IMR-90 (cell line): Measurements from ENCODE around the gene NUP54. TPM values are rescaled to one million over a fixed set of nuclear protein-coding genes. Genes with fewer than 3 reads are reported as not detected.

Source experiments
- ATAC-seq: fragments of 200-7000 bp; cut with Tn5 transposase; 2 replicates; pipeline ENCODE4 v1.9.1; 2020; ENCODE audit warnings: low read depth, mild to moderate bottlenecking, moderate library complexity
- BruUV-seq: library from RNA; stranded (reverse); fragments of 400-500 nt; replicated peaks from 2 replicates; lab custom pipeline; 2021; lab: Mats Ljungman, UMichigan
- CTCF ChIA-PET: fragments of 300-600 bp; formaldehyde crosslinking; extraction: SDS; loops from one replicate; lab custom pipeline; 2021; ENCODE audit warnings: antibody characterized with exemption; lab: Yijun Ruan, JAX
- POLR2A ChIA-PET: fragments of 300-600 bp; sonication (Branson Sonifier 250); formaldehyde crosslinking; loops from one replicate; lab custom pipeline; 2022; ENCODE audit warnings: antibody characterized with exemption; ENCODE audit not compliant: unreplicated experiment; lab: Charles Lee
- DNase-seq: peaks from one replicate; pipeline ENCODE4 v3.0.0; 2013
- H2AFZ ChIP-seq: replicated peaks from 2 replicates; pipeline ENCODE3; 2013; ENCODE audit warnings: low read length, mild to moderate bottlenecking; ENCODE audit not compliant: poor library complexity
- H2AK5ac ChIP-seq: 2 replicates; pipeline ENCODE4 v1.6.1; 2013; ENCODE audit warnings: low read depth, low read length, inconsistent platforms
- H2AK9ac ChIP-seq: replicated peaks from 2 replicates; pipeline ENCODE3; 2013; ENCODE audit warnings: mild to moderate bottlenecking, low read depth, low read length, moderate library complexity; ENCODE audit not compliant: poor library complexity
- H2BK120ac ChIP-seq: 2 replicates; pipeline ENCODE4 v1.6.1; 2013; ENCODE audit warnings: low read depth, low read length, inconsistent platforms
- H2BK15ac ChIP-seq: 3 replicates; pipeline ENCODE4 v1.6.1; 2013; ENCODE audit warnings: low read depth, low read length, inconsistent platforms
- H2BK20ac ChIP-seq: 2 replicates; pipeline ENCODE4 v1.6.1; 2013; ENCODE audit warnings: low read depth, mild to moderate bottlenecking, inconsistent platforms, low read length, moderate library complexity
- H2BK5ac ChIP-seq: 2 replicates; pipeline ENCODE4 v1.6.1; 2013; ENCODE audit warnings: mild to moderate bottlenecking, low read depth, low read length, inconsistent platforms; ENCODE audit not compliant: poor library complexity, severe bottlenecking
- H3K14ac ChIP-seq: replicated peaks from 2 replicates; pipeline ENCODE4 v1.6.1; 2013; ENCODE audit warnings: low read depth, low read length, inconsistent platforms
- H3K18ac ChIP-seq: 2 replicates; pipeline ENCODE4 v1.6.1; 2013; ENCODE audit warnings: low read depth, low read length, control low read depth
- H3K23ac ChIP-seq: 2 replicates; pipeline ENCODE4 v1.6.1; 2013; ENCODE audit warnings: low read depth, low read length, inconsistent platforms
- H3K27ac ChIP-seq: 2 replicates; pipeline ENCODE4 v1.5.1; 2013; ENCODE audit warnings: mild to moderate bottlenecking, control low read depth, low read length; ENCODE audit not compliant: insufficient read depth
- H3K27me3 ChIP-seq: 2 replicates; pipeline ENCODE4 v1.6.1; 2013; ENCODE audit warnings: low read length; ENCODE audit not compliant: control insufficient read depth, insufficient read depth
- H3K36me3 ChIP-seq: 2 replicates; pipeline ENCODE4 v1.6.1; 2013; ENCODE audit warnings: low read length, mixed read lengths; ENCODE audit not compliant: control insufficient read depth, insufficient read depth
- H3K4ac ChIP-seq: 2 replicates; pipeline ENCODE4 v1.6.1; 2013; ENCODE audit warnings: low read depth, low read length, inconsistent platforms
- H3K4me1 ChIP-seq: 2 replicates; pipeline ENCODE4 v1.6.1; 2013; ENCODE audit warnings: low read length, mixed read lengths; ENCODE audit not compliant: control insufficient read depth, insufficient read depth
- H3K4me2 ChIP-seq: 2 replicates; pipeline ENCODE4 v1.6.1; 2013; ENCODE audit warnings: low read depth, mild to moderate bottlenecking, control low read depth, low read length, moderate library complexity
- H3K4me3 ChIP-seq: 2 replicates; pipeline ENCODE4 v1.5.1; 2013; ENCODE audit warnings: low read depth, mild to moderate bottlenecking, control low read depth, low read length, moderate library complexity; ENCODE audit not compliant: insufficient read depth
- H3K56ac ChIP-seq: 2 replicates; pipeline ENCODE4 v1.6.1; 2013; ENCODE audit warnings: low read length, inconsistent platforms; ENCODE audit not compliant: insufficient read depth; ENCODE audit errors: extremely low read depth
- H3K79me1 ChIP-seq, 2 experiments: 2 replicates each; pipeline ENCODE4 v1.6.1; 2013; ENCODE audit warnings: low read length in 2 of 2, inconsistent platforms in 1 of 2, low read depth in 1 of 2
- H3K9ac ChIP-seq: 2 replicates; pipeline ENCODE4 v1.6.1; 2013; ENCODE audit warnings: low read depth, low read length, control low read depth
- H3K9me1 ChIP-seq: 2 replicates; pipeline ENCODE4 v1.6.1; 2013; ENCODE audit warnings: low read length, inconsistent platforms; ENCODE audit not compliant: insufficient read depth
- H3K9me3 ChIP-seq: 2 replicates; pipeline ENCODE4 v1.6.1; 2013; ENCODE audit warnings: low read length; ENCODE audit not compliant: control insufficient read depth, insufficient read depth
- H4K20me1 ChIP-seq: 2 replicates; pipeline ENCODE4 v1.6.1; 2013; ENCODE audit warnings: low read length, inconsistent platforms; ENCODE audit not compliant: insufficient read depth
- H4K5ac ChIP-seq: 2 replicates; pipeline ENCODE4 v1.6.1; 2013; ENCODE audit warnings: mild to moderate bottlenecking, low read depth, low read length, control low read depth
- H4K8ac ChIP-seq, 2 experiments: 2 replicates each; pipeline ENCODE4 v1.6.1; 2013; ENCODE audit warnings: low read depth in 2 of 2, low read length in 2 of 2, control low read depth in 1 of 2, inconsistent platforms in 1 of 2
- H4K91ac ChIP-seq: 2 replicates; pipeline ENCODE4 v1.6.1; 2013; ENCODE audit warnings: low read depth, low read length, inconsistent platforms; ENCODE audit not compliant: insufficient read depth
- CHD1 ChIP-seq: IDR thresholded peaks from 2 replicates; pipeline ENCODE4 v1.6.1; 2012; ENCODE audit warnings: low read depth, low read length, improper control_type of control experiment
- MAZ ChIP-seq: IDR thresholded peaks from 2 replicates; pipeline ENCODE4 v1.6.1; 2012; ENCODE audit warnings: low read depth, mild to moderate bottlenecking, low read length, improper control_type of control experiment, moderate library complexity, borderline replicate concordance
- RAD21 ChIP-seq: IDR thresholded peaks from 2 replicates; pipeline ENCODE4 v1.6.1; 2012; ENCODE audit warnings: low read length, improper control_type of control experiment
- SMC3 ChIP-seq: fragments of 150-350 bp; IDR thresholded peaks from 2 replicates; pipeline ENCODE4 v1.6.1; 2016; ENCODE audit warnings: low read depth, mild to moderate bottlenecking, antibody characterized with exemption, low read length, moderate library complexity
- WGBS, 2 experiments: methylation state at CpG; one replicate each; pipeline versions ENCODE4 v1.1.5 to v1.1.7; 2013; ENCODE audit warnings: missing lambda C conversion rate in 2 of 2; ENCODE audit not compliant: insufficient read length in 1 of 2; ENCODE audit errors: extremely low coverage in 2 of 2; 5-methylcytosine and 5-hydroxymethylcytosine counted together
- dilution Hi-C: fragments of 300-500 bp; cut with HindIII; formaldehyde crosslinking; loops from one replicate; pipeline ENCODE4 v1.14.3; 2018; ENCODE audit warnings: low sequenced_read_pairs; ENCODE audit not compliant: unreplicated experiment
- in situ Hi-C: fragments of 300-500 bp; cut with MboI; formaldehyde crosslinking; loops from 3 replicates; pipeline ENCODE4 v1.14.3; 2019; ENCODE audit warnings: low sequenced_read_pairs, inconsistent platforms, mixed read lengths
- intact Hi-C: fragments of 100-400 bp; cut with micrococcal nuclease; formaldehyde crosslinking; loops from 2 replicates; pipeline ENCODE4 v1.10.0; 2022
- polyA plus RNA-seq, 3 experiments: library from polyadenylated mRNA; depleted of rRNA; stranded (reverse); fragments of >200 nt; gene quantifications; 2 replicates each; pipeline ENCODE4 v1.2.3, GENCODE V29; 2012; ENCODE audit warnings: low replicate concordance in 1 of 3
- total RNA-seq: library from RNA; depleted of rRNA; stranded (reverse); fragments of >200 nt; gene quantifications from 2 replicates; pipeline ENCODE4 v1.2.3, GENCODE V29; 2012

The NUP54 gene
- total and polyA plus RNA-seq, 2 of the 4 experiments (the other 2 are of a cell fraction), result 24.6 to 44.4 TPM

- POLR2A ChIA-PET, result no interaction called here
- peak overlapping the region; percentile 13; the same call in 1 of the 2 replicates for H3K4ac ChIP-seq
- CTCF ChIA-PET, result no interaction called here
- H2AK5ac ChIP-seq, result no peak overlapping the region; the same call in 1 of the 2 replicates
- DNase-seq (peak; percentile 75), ATAC-seq (peak; percentile 85)
- no peak overlapping the region for H4K5ac ChIP-seq
- peak overlapping the region; percentile 98 for H2AK9ac ChIP-seq
- no peak overlapping the region for H3K18ac ChIP-seq
- H3K36me3 ChIP-seq, result peaks cover under 1% of the 10 kb centered on the region; the same call in 1 of the 2 replicates
- WGBS, 2 experiments, result 0% methylated on average over 1 of the region's 31 CpGs; no CpG with 5 or more reads in 1 of the 2 experiments
- peak overlapping the region; percentile 84 for H3K23ac ChIP-seq
- H2AFZ ChIP-seq, result peak overlapping the region; percentile 99
- no peak for TF ChIP-seq SMC3
- TF ChIP-seq CHD1, result no peak
- TF ChIP-seq MAZ, result peak; percentile 36; the same call in 1 of the 2 replicates
- no peak for TF ChIP-seq RAD21
- H3K9me3 ChIP-seq, result no peaks in the 10 kb centered on the region
- H2BK120ac ChIP-seq, result no peak overlapping the region
- no peak overlapping the region for H2BK15ac ChIP-seq
- dilution Hi-C loops (no loop called here), in situ Hi-C loops (no loop called here), intact Hi-C loops (loop anchor here (1.0 kb wide), 1 partner anchor 157 kb away; the partner anchor contains the start of gene SDAD1)
- no peaks in the 10 kb centered on the region; the same call in 1 of the 2 replicates for H3K4me1 ChIP-seq
- peak overlapping the region; percentile 14 to 77; a peak in 2 of 4 replicates for H4K8ac ChIP-seq
- peak overlapping the region; percentile 51 for H4K91ac ChIP-seq
- H3K79me1 ChIP-seq, result peaks cover 14 to 29% of the 10 kb centered on the region in 2 experiments
- peak overlapping the region; percentile 52 for H3K56ac ChIP-seq
- peak overlapping the region; percentile 64 for H3K4me3 ChIP-seq
- no peak overlapping the region for H2BK20ac ChIP-seq
- peak overlapping the region; percentile 72; the same call in 1 of the 2 replicates for H3K14ac ChIP-seq
- peak overlapping the region; percentile 60 for H3K9ac ChIP-seq
- BruUV-seq, result TSS peak; percentile 40
- H3K4me2 ChIP-seq, result peak overlapping the region; percentile 90
- H3K27ac ChIP-seq, result peak overlapping the region; percentile 64
- H2BK5ac ChIP-seq, result peak overlapping the region; percentile 41
- H3K27me3 ChIP-seq, result no peaks in the 10 kb centered on the region
- H3K9me1 ChIP-seq, result no peaks in the 10 kb centered on the region
- 0 out of 2 replicates have a peak, but pooled peaks cover 3% of the 10 kb centered on the region for H4K20me1 ChIP-seq
Measured at GRCh38 chr4:76147454-76148141, 599 bp downstream of the NUP54 start.
